Amniotic epithelial cell (primary cell): ENCODE results near the gene TUT1.
A peak's percentile ranks its signal among the peaks of the same experiment; 100 is the strongest.
"Not testable (repeated sequence)": the region's sequence is repeated elsewhere in the genome, so short reads cannot be mapped to it uniquely, and the experiment has no call there.

Experiments used
- DNase-seq: peaks from one replicate; pipeline ENCODE4 v3.0.0-alpha.2; 2010; ENCODE audit warnings: low read depth

TUT1 gene

GRCh38 chr11:62555464-62556107 is 35.7 kb downstream of the TUT1 start:
- no peak for DNase-seq

DNA sequence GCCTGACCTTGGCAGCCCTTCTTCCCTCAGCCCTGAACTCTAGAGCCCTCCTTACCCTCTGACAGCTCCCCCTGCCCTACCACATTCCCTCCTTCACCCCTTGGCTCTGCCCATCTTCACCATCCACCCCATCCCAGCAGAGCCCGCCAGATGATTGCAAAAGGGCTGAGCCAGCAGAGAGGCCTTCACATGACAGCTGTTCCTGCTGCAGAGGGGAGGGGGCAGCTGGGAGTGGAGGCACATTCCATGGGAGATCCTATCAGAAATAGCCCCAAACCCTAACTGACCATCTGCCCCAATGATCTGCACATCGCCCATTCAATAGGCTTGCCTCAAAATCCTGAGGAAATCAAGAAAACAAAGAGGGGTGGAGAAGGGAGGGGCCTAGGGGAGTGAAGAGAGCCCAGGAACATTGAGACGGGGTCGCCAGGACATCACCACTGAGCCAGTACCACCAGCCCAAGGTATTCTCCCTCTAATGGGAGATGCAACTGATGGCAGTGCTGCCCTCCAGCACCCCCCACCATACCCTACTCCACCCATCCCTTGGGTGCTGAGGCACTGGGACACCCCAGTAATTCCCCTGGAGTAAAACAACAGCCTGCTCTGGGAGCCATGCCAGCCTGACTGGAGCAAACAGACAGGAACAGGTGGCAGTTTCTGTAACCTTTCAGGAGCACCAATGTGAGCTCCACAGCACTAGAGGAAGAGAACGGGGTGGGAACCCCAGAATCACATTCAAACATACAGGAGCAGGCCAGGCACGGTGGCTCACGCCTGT is 36.7 kb downstream of the TUT1 start:
- DNase-seq, result no peak

DNA sequence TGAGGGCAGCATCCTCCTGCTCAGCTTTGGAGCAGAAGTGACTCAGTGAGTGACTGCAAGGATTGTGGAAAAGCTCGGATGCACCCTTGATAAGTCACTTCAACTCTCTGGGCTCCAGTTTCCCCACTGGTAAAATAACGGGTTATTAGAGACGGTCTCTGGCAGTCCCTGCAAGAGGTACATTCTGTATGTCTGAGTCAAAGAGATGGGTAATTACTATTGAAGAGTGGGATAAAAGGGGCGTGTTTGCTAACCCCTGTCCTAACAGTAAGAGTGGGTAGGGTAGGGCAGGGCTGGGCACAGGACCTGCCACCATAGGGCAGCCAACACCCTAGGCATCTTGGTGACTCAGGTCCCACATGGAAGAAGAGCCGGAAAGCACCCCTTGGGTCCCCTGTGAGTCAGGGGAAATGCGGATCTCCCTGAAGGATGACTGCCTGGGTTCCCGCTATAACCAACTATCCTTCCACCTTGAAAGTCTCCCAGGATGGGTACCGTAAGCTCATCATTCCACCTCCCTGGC is 37.4 kb downstream of the TUT1 start:
- peak; percentile 81 for DNase-seq

GRCh38 chr11:62553080-62553838 is 38.1 kb downstream of the TUT1 start:
- peak; percentile 94 for DNase-seq

DNA sequence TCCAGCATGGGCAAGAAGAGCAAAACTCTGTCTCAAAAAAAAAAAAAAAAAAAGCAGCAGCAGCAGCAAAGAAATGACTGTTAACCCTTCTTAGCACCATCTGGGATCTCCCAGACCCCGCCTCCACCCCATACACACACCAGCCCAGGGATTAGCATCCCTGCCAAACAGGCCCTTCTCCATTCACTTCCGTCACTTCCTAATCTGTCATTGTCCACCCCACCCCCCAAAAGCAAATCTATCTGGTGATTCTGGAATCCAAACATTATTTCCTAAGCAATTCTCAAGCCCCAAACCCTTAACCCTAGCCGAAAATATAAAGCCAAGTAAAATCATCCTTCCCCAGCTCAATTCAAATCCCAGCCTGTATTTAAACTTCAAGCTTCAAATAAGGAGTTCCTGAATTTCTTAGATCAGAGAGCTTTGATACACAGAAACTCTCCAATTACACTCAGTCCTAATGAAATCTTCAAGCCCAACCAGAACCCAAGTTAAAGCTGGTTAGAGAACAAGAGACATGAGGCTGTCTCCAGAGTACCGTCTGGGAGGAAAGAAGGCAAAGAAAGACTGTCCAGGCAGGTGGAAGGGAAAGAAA is 38.7 kb downstream of the TUT1 start:
- DNase-seq, result no peak

- DNase-seq, result not testable (repeated sequence)
Observed at GRCh38 chr11:62550478-62550877, 40.8 kb downstream of the TUT1 start.

DNA sequence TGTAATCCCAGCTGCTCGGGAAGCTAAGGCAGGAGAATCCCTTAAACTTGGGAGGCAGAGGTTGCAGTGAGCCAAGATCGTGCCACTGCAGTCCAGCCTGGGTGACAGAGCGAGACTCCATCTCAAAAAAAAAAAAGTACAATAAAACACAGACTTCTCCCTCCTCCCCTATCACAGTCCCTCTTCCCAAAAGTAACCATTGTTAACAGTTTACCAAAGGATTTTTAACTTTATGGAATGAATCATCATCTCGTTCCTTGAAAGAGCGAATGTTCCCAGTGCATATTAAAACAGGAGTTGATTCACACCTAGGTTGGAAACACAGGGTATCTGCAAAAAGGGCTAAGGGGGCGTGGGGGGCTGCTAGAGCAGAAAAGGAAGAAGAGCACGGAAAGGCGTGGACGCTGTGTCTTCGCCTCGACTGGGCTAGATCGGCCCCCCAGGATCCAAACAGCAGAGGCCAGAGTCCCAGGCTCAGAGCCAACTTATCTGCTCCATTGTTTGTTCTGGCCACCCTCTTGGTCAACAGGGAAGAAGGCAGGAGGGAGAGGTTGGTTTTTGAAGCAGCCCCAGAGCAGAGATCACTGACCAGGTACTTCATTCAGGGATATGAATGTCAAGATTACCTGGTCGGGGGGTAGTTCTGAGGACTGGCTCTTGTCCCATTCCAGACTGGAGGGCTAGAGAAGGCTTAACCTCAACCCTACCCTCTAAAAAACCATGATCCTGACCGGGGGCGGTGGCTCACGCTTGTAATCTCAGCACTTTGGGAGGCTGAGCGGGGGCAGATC is 42.6 kb downstream of the TUT1 start:
- DNase-seq, result no peak

- DNase-seq, result no peak
Observed at GRCh38 chr11:62547691-62548281, 43.5 kb downstream of the TUT1 start.

DNA sequence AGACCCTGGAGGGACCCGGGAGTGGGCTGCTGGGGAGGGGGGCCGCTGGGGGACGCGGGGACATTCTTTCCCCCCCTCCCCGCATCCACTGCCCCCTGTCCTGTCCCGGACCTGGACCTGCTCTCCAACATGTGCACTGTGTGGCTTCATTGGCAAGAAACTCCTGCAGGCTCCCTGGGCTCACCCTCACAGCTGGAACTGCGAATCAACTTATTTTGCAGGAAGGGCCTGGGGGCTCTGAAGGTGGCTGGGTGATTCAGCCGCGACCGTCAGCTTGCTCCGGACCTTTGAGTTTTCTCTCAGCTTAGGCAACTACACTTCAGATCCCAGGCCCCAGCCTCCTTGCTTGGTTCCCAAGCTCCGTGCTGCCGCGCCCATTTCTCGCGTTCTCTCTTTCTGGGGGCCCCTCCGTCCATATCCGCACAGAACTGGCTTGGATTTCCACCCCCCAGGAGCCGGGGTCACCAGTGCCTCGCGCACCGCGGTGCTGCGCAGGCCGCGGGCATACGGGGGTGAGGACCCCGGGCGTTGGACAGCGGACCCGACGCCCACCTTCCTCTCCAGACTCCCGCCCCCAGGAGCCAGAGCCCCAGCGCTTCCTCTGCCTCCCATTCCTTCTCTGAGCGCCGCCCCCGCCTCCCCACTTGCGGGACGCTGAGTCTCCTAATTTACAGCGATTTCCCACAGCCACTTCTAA is 44.2 kb downstream of the TUT1 start:
- DNase-seq, result no peak

- DNase-seq, result no peak
Observed at GRCh38 chr11:62546244-62546928, 44.9 kb downstream of the TUT1 start, which contains the start of gene AHNAK. Gene AHNAK (minus strand): TSS chr11:62546806. CDS start chr11:62536098, 10,708 bp downstream.

GRCh38 chr11:62545437-62546243 is 45.7 kb downstream of the TUT1 start:
- DNase-seq, result peak; percentile 94

- DNase-seq, result no peak
Observed at GRCh38 chr11:62544581-62545436, 46.5 kb downstream of the TUT1 start.

- DNase-seq, result no peak
Observed at GRCh38 chr11:62543680-62544444, 47.5 kb downstream of the TUT1 start.

- DNase-seq, result peak; percentile 49
Observed at GRCh38 chr11:62542750-62543567, 48.4 kb downstream of the TUT1 start.

DNA sequence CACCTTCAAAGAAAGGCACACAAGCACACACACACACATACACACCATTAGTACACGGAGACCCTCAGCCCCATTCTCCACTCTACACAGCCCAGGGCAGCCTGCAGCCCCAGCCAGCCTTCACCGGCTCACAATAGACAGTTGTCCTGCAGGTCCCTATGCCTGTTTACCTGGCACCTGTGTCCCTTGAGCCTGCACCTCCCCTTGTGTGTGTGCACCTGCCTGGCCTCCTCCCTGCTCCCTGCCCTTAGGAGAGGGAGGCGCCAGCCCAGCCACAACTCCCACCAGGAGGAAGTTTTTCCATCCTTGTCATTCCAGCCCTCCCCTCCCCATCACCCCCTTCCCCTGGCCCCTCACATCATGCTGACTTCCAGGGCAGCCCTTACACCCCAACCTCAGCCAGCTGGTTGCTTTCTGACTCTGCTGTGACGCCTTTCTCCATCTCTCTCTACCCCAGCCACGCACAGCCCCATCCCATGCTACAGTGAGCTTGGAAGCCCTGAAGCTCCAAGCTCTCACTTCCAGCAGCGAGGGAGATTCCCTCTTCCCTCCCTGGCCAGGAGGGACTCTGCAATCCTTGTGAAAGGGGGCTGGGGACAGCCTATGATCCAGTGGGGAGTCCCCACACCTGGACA is 49.1 kb downstream of the TUT1 start:
- DNase-seq, result no peak
